Prostate gland (tissue), 2 donors: ENCODE results near the gene TAS2R8.

ENCODE experiments used
- POLR2A ChIP-seq: fragments of 450-650 bp; IDR thresholded peaks from one replicate; pipeline ENCODE4 v1.6.1; 2016; ENCODE audit warnings: antibody characterized with exemption, mild to moderate bottlenecking
- TF ChIP-seq, protein P1 (sequence below), 4 experiments: fragments of 200-600 bp in 2 of 4; fragments of 450-650 bp in 2 of 4; sonication (generic) in 2 of 4; IDR thresholded peaks; 1 replicate in 3 of 4; 2 replicates in 1 of 4; pipeline ENCODE4 v1.5.1; 2016 to 2019; ENCODE audit warnings: antibody characterized with exemption in 4 of 4, mild to moderate bottlenecking in 2 of 4, moderate library complexity in 2 of 4

DNA sequence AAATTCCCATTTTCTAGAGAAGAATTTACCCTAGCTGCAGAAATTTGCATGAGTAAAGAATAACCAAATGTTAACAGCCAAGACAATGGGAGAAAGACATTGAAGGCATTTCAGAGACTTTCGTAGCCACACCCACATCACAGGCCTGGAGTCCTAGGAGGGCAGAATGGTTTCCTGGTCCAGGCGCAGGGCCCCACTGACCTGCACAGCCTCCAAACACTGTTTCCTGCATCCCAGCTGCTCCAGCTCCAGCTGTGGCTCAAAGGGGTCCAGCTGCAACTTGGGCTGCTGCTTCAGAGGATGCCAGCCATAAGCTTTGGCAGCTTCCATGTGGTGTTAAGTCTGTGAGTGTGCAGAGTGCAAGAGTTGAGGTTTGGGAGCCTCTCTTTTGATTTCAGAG, 48.7 kb upstream of the TAS2R8 start:
- TF ChIP-seq, protein P1, sequence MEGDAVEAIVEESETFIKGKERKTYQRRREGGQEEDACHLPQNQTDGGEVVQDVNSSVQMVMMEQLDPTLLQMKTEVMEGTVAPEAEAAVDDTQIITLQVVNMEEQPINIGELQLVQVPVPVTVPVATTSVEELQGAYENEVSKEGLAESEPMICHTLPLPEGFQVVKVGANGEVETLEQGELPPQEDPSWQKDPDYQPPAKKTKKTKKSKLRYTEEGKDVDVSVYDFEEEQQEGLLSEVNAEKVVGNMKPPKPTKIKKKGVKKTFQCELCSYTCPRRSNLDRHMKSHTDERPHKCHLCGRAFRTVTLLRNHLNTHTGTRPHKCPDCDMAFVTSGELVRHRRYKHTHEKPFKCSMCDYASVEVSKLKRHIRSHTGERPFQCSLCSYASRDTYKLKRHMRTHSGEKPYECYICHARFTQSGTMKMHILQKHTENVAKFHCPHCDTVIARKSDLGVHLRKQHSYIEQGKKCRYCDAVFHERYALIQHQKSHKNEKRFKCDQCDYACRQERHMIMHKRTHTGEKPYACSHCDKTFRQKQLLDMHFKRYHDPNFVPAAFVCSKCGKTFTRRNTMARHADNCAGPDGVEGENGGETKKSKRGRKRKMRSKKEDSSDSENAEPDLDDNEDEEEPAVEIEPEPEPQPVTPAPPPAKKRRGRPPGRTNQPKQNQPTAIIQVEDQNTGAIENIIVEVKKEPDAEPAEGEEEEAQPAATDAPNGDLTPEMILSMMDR (IDR thresholded peaks at IDR 0.05): no peak
- no peak for TF ChIP-seq POLR2A
